NCI-H748 treated with DMSO at 0.1 percent for 48 hours (cell line): ENCODE measurements around the gene ATRIP.

Experiments
- DNase-seq: peaks from one replicate; lab custom pipeline; 2025; lab: John Stamatoyannopoulos, UW

Gene ATRIP

GRCh38 chr3:48410205-48411040 lies 36.1 kb upstream of the ATRIP start:
- no peak for DNase-seq

GRCh38 chr3:48411041-48411588 lies 35.4 kb upstream of the ATRIP start:
- no peak for DNase-seq

- DNase-seq: no peak
These were observed 34.7 kb upstream of the ATRIP start for GRCh38 chr3:48411606-48412374.

- no peak for DNase-seq
These were observed 34.0 kb upstream of the ATRIP start for GRCh38 chr3:48412375-48413001.

GRCh38 chr3:48413086-48413485 lies 33.5 kb upstream of the ATRIP start:
- no peak for DNase-seq

- no peak for DNase-seq
These were observed 32.9 kb upstream of the ATRIP start for GRCh38 chr3:48413611-48414010.

GRCh38 chr3:48414376-48415250 lies 31.9 kb upstream of the ATRIP start:
- DNase-seq: no peak

- no peak for DNase-seq
These were observed 31.1 kb upstream of the ATRIP start for GRCh38 chr3:48415251-48415953.

- DNase-seq: no peak
These were observed 30.4 kb upstream of the ATRIP start for GRCh38 chr3:48416091-48416505.

- DNase-seq: no peak
These were observed 30.0 kb upstream of the ATRIP start for GRCh38 chr3:48416546-48416945.

GRCh38 chr3:48417529-48418108 lies 28.9 kb upstream of the ATRIP start:
- DNase-seq: no peak

- no peak for DNase-seq
These were observed 28.4 kb upstream of the ATRIP start for GRCh38 chr3:48418140-48418539.

- DNase-seq: no peak
These were observed 27.9 kb upstream of the ATRIP start for GRCh38 chr3:48418651-48419050.

GRCh38 chr3:48419149-48419548 lies 27.4 kb upstream of the ATRIP start:
- DNase-seq: no peak

GRCh38 chr3:48419597-48419996 lies 26.9 kb upstream of the ATRIP start:
- no peak for DNase-seq

GRCh38 chr3:48420561-48420960 lies 26.0 kb upstream of the ATRIP start:
- DNase-seq: no peak

GRCh38 chr3:48422272-48422671 lies 24.3 kb upstream of the ATRIP start:
- no peak for DNase-seq

GRCh38 chr3:48422681-48423080 lies 23.9 kb upstream of the ATRIP start:
- no peak for DNase-seq

GRCh38 chr3:48423241-48423882 lies 23.2 kb upstream of the ATRIP start:
- no peak for DNase-seq
